Esophagus squamous epithelium (tissue), 5 donors: Measurements from ENCODE around the gene CILP2. TPM values are rescaled to one million over a fixed set of nuclear protein-coding genes. Genes with fewer than 3 reads are reported as not detected.

ENCODE experiments used
- DNase-seq: peaks from one replicate; lab custom pipeline; 2025; lab: John Stamatoyannopoulos, UW
- H3K27ac ChIP-seq, 4 donors: fragments of 200-600 bp; sonication (generic); one replicate each; pipeline ENCODE4 v1.5.1; 2016 to 2019; ENCODE audit warnings: mild to moderate bottlenecking in 1 of 4
- H3K27me3 ChIP-seq, 4 donors: fragments of 200-600 bp; sonication (generic); 1 replicate in 3 of 4; 2 replicates in 1 of 4; pipeline versions ENCODE4 v1.5.1 to v1.6.0; 2017 to 2021; ENCODE audit warnings: antibody characterized with exemption in 1 of 4
- H3K36me3 ChIP-seq, 3 donors: fragments of 200-600 bp; sonication (generic); one replicate each; pipeline ENCODE4 v1.5.1; 2016 to 2019
- H3K4me1 ChIP-seq, 3 donors: fragments of 200-600 bp; sonication (generic); one replicate each; pipeline ENCODE4 v1.5.1; 2017 to 2019
- H3K4me3 ChIP-seq, 4 donors: fragments of 200-600 bp; sonication (generic); 1 replicate in 3 of 4; 2 replicates in 1 of 4; pipeline ENCODE4 v1.5.1; 2016 to 2019; ENCODE audit warnings: mild to moderate bottlenecking in 2 of 4, moderate library complexity in 1 of 4
- H3K9me3 ChIP-seq, 3 donors: fragments of 200-600 bp; sonication (generic); one replicate each; pipeline ENCODE4 v1.5.1; 2016 to 2019
- POLR2A ChIP-seq, 4 donors: fragments of 450-650 bp; IDR thresholded peaks; one replicate each; pipeline ENCODE4 v1.6.1; 2017; ENCODE audit warnings: antibody characterized with exemption in 4 of 4, mild to moderate bottlenecking in 4 of 4, moderate library complexity in 3 of 4
- WGBS, 2 donors: methylation state at CpG; one replicate each; pipeline ENCODE4 v1.1.5; 2018; 5-methylcytosine and 5-hydroxymethylcytosine counted together
- intact Hi-C: fragments of 100-400 bp; cut with DNase I; formaldehyde crosslinking; loops from one replicate; pipeline ENCODE4 v1.15.0; 2022
- total RNA-seq, 4 donors: library from RNA; depleted of rRNA; stranded (reverse); fragments of >200 nt; gene quantifications; one replicate each; pipeline ENCODE4 v1.1.0, GENCODE V29; 2016
- TF ChIP-seq, protein P1 (sequence below), 6 experiments: fragments of 450-650 bp in 4 of 6; fragments of 200-600 bp in 2 of 6; sonication (generic) in 2 of 6; IDR thresholded peaks; one replicate each; pipeline ENCODE4 v1.5.1; 2016 to 2019; ENCODE audit warnings: antibody characterized with exemption in 6 of 6, mild to moderate bottlenecking in 4 of 6, moderate library complexity in 4 of 6
- donor health status: DM: yes; HTN: yes; CAD: no.

CILP2 gene
- total RNA-seq, 4 donors from 2014 or later = under 0.01 TPM; not detected in 3

GRCh38 chr19:19534556-19535265 lies 3.4 kb upstream of the CILP2 start:
- intact Hi-C loops = loop anchor here (5.0 kb wide), 1 partner anchor 108 kb away; the partner anchor contains the start of gene GMIP
- H3K27ac ChIP-seq = no peak overlapping the region
- H3K36me3 ChIP-seq = no peaks in the 10 kb centered on the region
- WGBS, 2 donors = 59 to 62% methylated on average over 22 to 25 of the region's 27 CpGs
- no peak for DNase-seq
- H3K27me3 ChIP-seq = peaks cover 0 to 42% (median 8%) of the 10 kb centered on the region in 4 donors
- H3K9me3 ChIP-seq = no peaks in the 10 kb centered on the region
- TF ChIP-seq, protein P1, sequence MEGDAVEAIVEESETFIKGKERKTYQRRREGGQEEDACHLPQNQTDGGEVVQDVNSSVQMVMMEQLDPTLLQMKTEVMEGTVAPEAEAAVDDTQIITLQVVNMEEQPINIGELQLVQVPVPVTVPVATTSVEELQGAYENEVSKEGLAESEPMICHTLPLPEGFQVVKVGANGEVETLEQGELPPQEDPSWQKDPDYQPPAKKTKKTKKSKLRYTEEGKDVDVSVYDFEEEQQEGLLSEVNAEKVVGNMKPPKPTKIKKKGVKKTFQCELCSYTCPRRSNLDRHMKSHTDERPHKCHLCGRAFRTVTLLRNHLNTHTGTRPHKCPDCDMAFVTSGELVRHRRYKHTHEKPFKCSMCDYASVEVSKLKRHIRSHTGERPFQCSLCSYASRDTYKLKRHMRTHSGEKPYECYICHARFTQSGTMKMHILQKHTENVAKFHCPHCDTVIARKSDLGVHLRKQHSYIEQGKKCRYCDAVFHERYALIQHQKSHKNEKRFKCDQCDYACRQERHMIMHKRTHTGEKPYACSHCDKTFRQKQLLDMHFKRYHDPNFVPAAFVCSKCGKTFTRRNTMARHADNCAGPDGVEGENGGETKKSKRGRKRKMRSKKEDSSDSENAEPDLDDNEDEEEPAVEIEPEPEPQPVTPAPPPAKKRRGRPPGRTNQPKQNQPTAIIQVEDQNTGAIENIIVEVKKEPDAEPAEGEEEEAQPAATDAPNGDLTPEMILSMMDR (IDR thresholded peaks at IDR 0.05) = no peak
- no peak for TF ChIP-seq POLR2A (IDR thresholded peaks at IDR 0.05)
- no peak overlapping the region for H3K4me3 ChIP-seq
- peaks cover 16 to 31% (median 22%) of the 10 kb centered on the region in 3 donors for H3K4me1 ChIP-seq

- peaks cover 18 to 39% (median 29%) of the 10 kb centered on the region in 3 donors for H3K4me1 ChIP-seq
- no peaks in the 10 kb centered on the region for H3K36me3 ChIP-seq
- TF ChIP-seq, protein P1 (IDR thresholded peaks at IDR 0.05) = no peak
- no peak for TF ChIP-seq POLR2A (IDR thresholded peaks at IDR 0.05)
- H3K9me3 ChIP-seq = peaks cover 0 to 4% (median 0%) of the 10 kb centered on the region in 3 donors
- H3K4me3 ChIP-seq = no peak overlapping the region
- WGBS, 2 donors = 83 to 95% methylated on average over 6 to 7 of the region's 34 CpGs
- no peak overlapping the region for H3K27ac ChIP-seq
- peaks cover 0 to 51% (median 13%) of the 10 kb centered on the region in 4 donors for H3K27me3 ChIP-seq
- DNase-seq = no peak
- intact Hi-C loops = no loop called here
Measured at GRCh38 chr19:19535311-19536191, 2.5 kb upstream of the CILP2 start.

DNA sequence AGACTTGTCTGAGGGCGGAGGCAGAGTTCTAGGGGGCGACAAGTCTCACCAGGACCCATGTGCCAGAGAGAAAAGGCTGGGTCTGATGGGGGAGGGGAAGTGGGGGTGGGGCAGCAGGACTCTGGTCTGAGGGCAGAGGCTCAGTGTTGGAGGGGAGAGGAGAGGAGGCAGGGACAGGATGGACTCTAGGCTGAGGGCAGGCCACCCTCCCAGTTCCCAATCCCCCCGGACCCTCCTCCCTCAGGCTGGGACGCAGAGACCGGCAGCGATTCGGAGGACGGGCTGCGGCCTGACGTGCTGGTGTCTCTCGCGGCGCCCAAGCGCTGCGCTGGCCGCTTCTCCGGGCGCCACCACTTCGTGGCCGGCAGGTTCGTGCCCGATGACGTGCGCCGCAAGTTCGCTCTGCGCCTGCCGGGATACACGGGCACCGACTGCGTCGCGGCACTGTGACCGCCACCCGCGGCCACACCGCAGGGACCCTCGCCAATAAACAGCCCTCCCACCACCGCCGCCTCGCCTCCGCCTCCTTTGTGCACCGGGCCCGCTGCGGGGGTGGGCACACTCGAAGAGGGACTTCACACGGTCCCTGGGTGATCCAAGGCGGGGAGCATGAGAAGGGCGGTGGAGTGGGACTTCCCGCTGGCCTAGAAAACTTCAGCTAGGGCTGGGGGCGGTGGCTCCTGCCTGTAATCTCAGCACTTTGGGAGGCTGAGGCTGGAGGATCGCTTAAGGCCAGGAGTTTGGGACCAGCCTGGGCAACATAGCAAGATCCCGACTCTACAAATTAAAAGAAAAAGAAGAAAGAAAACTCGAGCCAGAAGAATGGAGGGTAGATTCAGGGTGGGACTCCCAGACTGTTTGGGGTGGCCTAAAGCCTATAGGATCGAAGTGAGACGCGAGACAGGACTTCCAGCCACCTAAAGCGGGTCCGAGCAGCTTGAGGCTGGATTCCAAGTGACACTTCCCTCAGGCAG lies 703 bp upstream of the CILP2 start:
- TF ChIP-seq, protein P1 (IDR thresholded peaks at IDR 0.05) = no peak
- TF ChIP-seq POLR2A (IDR thresholded peaks at IDR 0.05) = no peak
- peaks cover 0 to 4% (median 0%) of the 10 kb centered on the region in 3 donors for H3K9me3 ChIP-seq
- H3K36me3 ChIP-seq = no peaks in the 10 kb centered on the region
- 37 to 51% methylated on average over 20 to 25 of the region's 59 CpGs for WGBS, 2 donors
- intact Hi-C loops = no loop called here
- DNase-seq = no peak
- no peak overlapping the region for H3K27ac ChIP-seq
- H3K4me3 ChIP-seq = peak overlapping the region in 2 of 4 donors; percentile 38 to 57
- H3K4me1 ChIP-seq = peaks cover 24 to 45% (median 36%) of the 10 kb centered on the region in 3 donors
- peaks cover 0 to 69% (median 28%) of the 10 kb centered on the region in 4 donors for H3K27me3 ChIP-seq

GRCh38 chr19:19538785-19539166 lies 711 bp downstream of the CILP2 start:
- 35 to 47% methylated on average over 3 to 5 of the region's 7 CpGs for WGBS, 2 donors
- H3K27ac ChIP-seq = no peak overlapping the region
- H3K36me3 ChIP-seq = no peaks in the 10 kb centered on the region
- TF ChIP-seq, protein P1 (IDR thresholded peaks at IDR 0.05) = no peak
- intact Hi-C loops = no loop called here
- H3K27me3 ChIP-seq = peaks cover 0 to 83% (median 28%) of the 10 kb centered on the region in 4 donors
- DNase-seq = no peak
- H3K9me3 ChIP-seq = peaks cover 0 to 4% (median 0%) of the 10 kb centered on the region in 3 donors
- peaks cover 20 to 43% (median 34%) of the 10 kb centered on the region in 3 donors for H3K4me1 ChIP-seq
- H3K4me3 ChIP-seq = peak overlapping the region in 1 of 4 donors; percentile 38
